Measurements from ENCODE around the gene ZFHX2.
A peak's percentile ranks its signal among the peaks of the same experiment; 100 is the strongest.

Gene ZFHX2

GRCh38 chr14:23481979-23482822 lies 69.4 kb downstream of the ZFHX2 start:
- FAIRE-seq = no peak
- no peak for DNase-seq (ENCODE audit: insufficient read length, low spot score)

DNA sequence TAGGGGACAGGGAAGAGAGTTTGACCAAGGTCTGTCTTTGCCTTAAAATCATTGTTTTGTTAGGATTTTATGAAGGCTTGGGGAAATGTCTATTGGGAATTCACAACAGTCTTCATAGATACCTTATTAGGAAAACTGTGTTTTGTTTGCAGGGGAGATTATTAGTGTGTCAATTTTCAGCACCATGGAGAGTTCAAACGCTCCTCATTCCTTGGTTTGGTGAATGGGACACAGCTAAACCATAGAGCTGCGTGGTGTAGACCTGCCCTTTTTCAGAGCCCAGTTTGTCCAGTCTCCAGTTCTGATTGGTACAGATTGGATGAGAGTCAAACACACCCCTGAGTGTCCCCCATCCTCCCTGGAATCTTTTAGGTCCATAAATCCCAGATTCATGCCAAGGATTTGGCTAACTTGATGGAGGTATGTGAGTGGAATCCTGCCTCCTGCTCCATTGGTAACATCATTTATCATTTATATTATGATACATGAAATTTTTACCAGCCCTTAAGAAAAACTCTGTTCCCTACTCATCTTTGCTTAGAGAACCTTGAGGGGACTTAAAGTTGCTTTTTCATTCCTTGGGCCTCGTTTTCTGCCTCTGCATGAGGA lies 70.1 kb downstream of the ZFHX2 start:
- no peak for DNase-seq (ENCODE audit: insufficient read length, low spot score)

DNA sequence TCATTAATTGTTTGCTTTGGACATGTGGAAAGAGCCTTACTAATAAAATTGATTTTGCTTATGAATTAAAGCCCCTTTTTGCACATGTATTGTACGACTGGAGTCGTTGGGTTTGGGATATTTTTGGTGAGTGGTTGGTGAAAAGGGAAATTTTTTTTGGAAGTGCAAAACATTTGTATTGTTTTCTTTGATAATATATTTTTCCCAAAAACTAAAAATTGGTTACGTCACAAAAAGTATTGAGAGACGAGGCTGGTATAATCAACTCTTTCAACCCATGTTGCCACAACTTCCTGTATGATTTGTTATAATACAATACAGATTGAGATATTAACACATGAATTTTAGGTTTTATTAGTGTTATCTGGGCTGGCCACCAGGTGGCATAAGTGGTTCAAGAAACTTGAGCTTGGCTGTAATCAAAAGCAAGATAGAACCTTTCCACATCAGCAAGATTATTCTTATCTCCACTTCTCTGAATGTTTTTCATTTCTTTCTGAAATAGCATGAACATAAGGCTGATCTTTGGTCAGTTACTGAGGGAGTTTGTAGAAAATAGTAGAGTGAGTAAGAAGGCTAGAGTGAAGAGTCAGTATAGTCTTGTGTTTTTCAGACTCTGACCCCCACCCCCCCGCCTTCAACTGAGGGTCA lies 73.3 kb downstream of the ZFHX2 start:
- FAIRE-seq (no peak), DNase-seq (ENCODE audit: insufficient read length, low spot score) (peak; percentile 27)

More for the DNA sequence above, 70.1 kb downstream of the ZFHX2 start:
- no peak for FAIRE-seq

- no peak for DNase-seq (ENCODE audit: insufficient read length, low spot score)
- FAIRE-seq = no peak
Observed at GRCh38 chr14:23470947-23471346, 80.6 kb downstream of the ZFHX2 start.
